ENCODE data around the gene INO80C.

INO80C gene

GRCh38 chr18:35470435-35470834, 27.3 kb downstream of the INO80C start:
- H3K27ac ChIP-seq: 0 out of 2 replicates have a peak overlapping the region, but pooled peaks have one; percentile 12
- no peak for TF ChIP-seq CTCF (conservative IDR thresholded peaks at IDR 0.05; ENCODE audit: low read depth)
- ChIA-PET POLR2A (ENCODE audit: low non-redundant PET) (no interaction called here), CTCF (no interaction called here)
- DNase-seq (ENCODE audit: low spot score): no peak

GRCh38 chr18:35469725-35470124, 28.0 kb downstream of the INO80C start:
- ChIA-PET CTCF (no interaction called here), POLR2A (ENCODE audit: low non-redundant PET) (no interaction called here)
- H3K27ac ChIP-seq: no peak overlapping the region
- TF ChIP-seq CTCF (conservative IDR thresholded peaks at IDR 0.05; ENCODE audit: low read depth): no peak
- no peak for DNase-seq (ENCODE audit: low spot score)

- TF ChIP-seq CTCF (conservative IDR thresholded peaks at IDR 0.05; ENCODE audit: low read depth): no peak
- POLR2A ChIA-PET (ENCODE audit: low non-redundant PET): no interaction called here
- CTCF ChIA-PET: no interaction called here
- H3K27ac ChIP-seq: no peak overlapping the region
- DNase-seq (ENCODE audit: low spot score): no peak
Observed at GRCh38 chr18:35468711-35469110, 29.0 kb downstream of the INO80C start.

GRCh38 chr18:35467624-35468016, 30.1 kb downstream of the INO80C start:
- ChIA-PET POLR2A (ENCODE audit: low non-redundant PET) (no interaction called here), CTCF (no interaction called here)
- no peak for TF ChIP-seq CTCF (conservative IDR thresholded peaks at IDR 0.05; ENCODE audit: low read depth)
- DNase-seq (ENCODE audit: low spot score): no peak
- H3K27ac ChIP-seq: no peak overlapping the region

GRCh38 chr18:35466815-35467623, 30.7 kb downstream of the INO80C start:
- ChIA-PET CTCF (no interaction called here), POLR2A (ENCODE audit: low non-redundant PET) (no interaction called here)
- H3K27ac ChIP-seq: no peak overlapping the region
- no peak for TF ChIP-seq CTCF (conservative IDR thresholded peaks at IDR 0.05; ENCODE audit: low read depth)
- no peak for DNase-seq (ENCODE audit: low spot score)

- POLR2A ChIA-PET (ENCODE audit: low non-redundant PET): no interaction called here
Observed at GRCh38 chr18:35466334-35466733, 31.4 kb downstream of the INO80C start.

More at GRCh38 chr18:35466334-35466733, 31.4 kb downstream of the INO80C start:
- no peak for DNase-seq (ENCODE audit: low spot score)
- no peak for TF ChIP-seq CTCF (conservative IDR thresholded peaks at IDR 0.05; ENCODE audit: low read depth)
- no peak overlapping the region for H3K27ac ChIP-seq
- CTCF ChIA-PET: no interaction called here

Measured in RWPE1 (cell line).